ENCODE measurements around the gene ZNF235. TPM values are rescaled to one million over a fixed set of nuclear protein-coding genes. Genes with fewer than 3 reads are reported as not detected.

The ZNF235 gene
- total RNA-seq, 6 donors from 2014 or later: 3.0 to 16.8 (median 8.3) TPM

- no peak for TF ChIP-seq EP300 (IDR thresholded peaks at IDR 0.05)
- no peak for TF ChIP-seq POLR2A (IDR thresholded peaks at IDR 0.05)
- TF ChIP-seq CTCF (IDR thresholded peaks at IDR 0.05): no peak
- TF ChIP-seq POLR2AphosphoS5 (IDR thresholded peaks at IDR 0.05): no peak
- Histone ChIP-seq H3K9me3 (peaks cover 37 to 89% (median 78%) of the 10 kb centered on the region in 4 donors), H3K4me1 (no peaks in the 10 kb centered on the region), H3K27me3 (no peaks in the 10 kb centered on the region), H3K4me3 (no peak overlapping the region), H3K27ac (no peak overlapping the region), H3K36me3 (peaks cover 31 to 96% (median 78%) of the 10 kb centered on the region in 4 donors)
- 97 to 100% methylated on average over 1 of the region's 1 CpG for WGBS, 2 donors
- ATAC-seq (ENCODE audit: low FRiP score in 2 of 2): no peak
- no peak for DNase-seq
These were observed 27.3 kb upstream of the ZNF235 start for GRCh38 chr19:44332145-44332544.

DNA sequence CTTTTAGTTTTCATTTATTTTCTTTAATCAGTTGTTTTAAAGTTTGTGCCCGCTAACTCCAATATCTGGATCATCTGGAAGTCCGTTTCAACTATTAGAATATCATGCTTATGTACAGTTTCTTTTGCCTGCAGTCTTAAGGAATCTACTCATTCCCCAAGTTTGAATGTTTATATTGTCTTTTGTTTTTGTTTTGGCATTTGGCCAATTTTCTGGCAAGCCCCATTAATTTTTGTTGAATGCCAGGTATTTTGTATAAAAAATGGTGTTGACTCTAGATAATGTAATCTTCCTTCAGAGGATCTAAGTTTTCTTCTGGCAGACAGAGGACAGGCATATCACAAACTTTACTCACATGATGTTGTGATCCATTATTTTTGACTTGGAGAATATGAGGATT, 11.1 kb upstream of the ZNF235 start:
- TF ChIP-seq POLR2AphosphoS5 (IDR thresholded peaks at IDR 0.05) (no peak), EP300 (IDR thresholded peaks at IDR 0.05) (no peak), POLR2A (IDR thresholded peaks at IDR 0.05) (no peak)
- Histone ChIP-seq H3K4me1 (no peaks in the 10 kb centered on the region), H3K27ac (no peak overlapping the region), H3K27me3 (no peaks in the 10 kb centered on the region), H3K4me3 (no peak overlapping the region), H3K36me3 (no peaks in the 10 kb centered on the region), H3K9me3 (peaks cover 40 to 76% (median 69%) of the 10 kb centered on the region in 4 donors)
- DNase-seq: no peak
- 62 to 82% methylated on average over 2 of the region's 2 CpGs for WGBS, 2 donors
- ATAC-seq (ENCODE audit: low FRiP score in 2 of 2): no peak

DNA sequence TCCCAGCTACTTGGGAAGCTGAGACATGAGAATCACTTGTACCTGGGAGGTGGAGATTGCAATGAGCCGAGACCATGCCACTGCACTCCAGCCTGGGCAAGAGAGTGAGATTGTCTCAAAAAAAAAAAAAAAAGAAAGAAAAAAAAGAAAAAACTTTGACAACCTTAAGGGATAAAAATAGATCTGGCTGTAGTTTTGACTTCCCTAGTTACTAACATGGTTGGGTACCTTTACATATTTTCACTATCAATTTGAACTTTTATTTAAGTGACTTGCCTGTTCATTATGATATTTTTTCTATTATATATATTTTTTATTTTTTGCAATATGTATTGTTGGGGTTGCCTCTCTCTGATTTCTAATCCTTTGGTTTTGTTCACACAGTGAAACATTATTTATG, 8.4 kb upstream of the ZNF235 start:
- WGBS, 2 donors: 88 to 100% methylated on average over 1 of the region's 1 CpG

DNA sequence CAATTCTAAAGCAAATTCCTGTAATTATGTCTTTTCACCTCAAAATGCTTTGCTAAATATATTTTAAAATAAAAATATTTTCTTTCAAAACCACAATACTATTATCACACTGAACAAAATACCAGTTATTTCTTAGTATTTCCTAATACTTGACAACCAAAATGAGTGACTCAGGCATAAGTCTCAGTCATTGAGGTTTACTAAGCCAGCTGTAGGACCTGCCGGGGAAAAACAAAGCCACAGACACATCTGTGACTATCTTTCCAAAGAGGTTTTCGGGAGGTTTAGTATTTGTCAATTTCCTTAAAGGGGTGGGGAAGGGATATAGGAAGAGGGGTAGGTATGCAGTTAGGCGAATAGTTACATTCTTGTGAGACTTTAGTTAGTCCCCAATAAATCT, 3.2 kb upstream of the ZNF235 start:
- no peak overlapping the region for H3K27ac ChIP-seq
- no peaks in the 10 kb centered on the region for H3K27me3 ChIP-seq
- no peak for TF ChIP-seq POLR2A (IDR thresholded peaks at IDR 0.05)
- TF ChIP-seq EP300 (IDR thresholded peaks at IDR 0.05): no peak
- TF ChIP-seq POLR2AphosphoS5 (IDR thresholded peaks at IDR 0.05): no peak
- TF ChIP-seq CTCF (IDR thresholded peaks at IDR 0.05): no peak
- H3K4me3 ChIP-seq: no peak overlapping the region
- DNase-seq (no peak), ATAC-seq (ENCODE audit: low FRiP score in 2 of 2) (no peak)
- H3K4me1 ChIP-seq: peaks cover 8 to 13% (median 11%) of the 10 kb centered on the region in 4 donors
- no peaks in the 10 kb centered on the region for H3K36me3 ChIP-seq
- WGBS, 2 donors: 83 to 85% methylated on average over 3 of the region's 3 CpGs
- peaks cover 6 to 53% (median 25%) of the 10 kb centered on the region in 4 donors for H3K9me3 ChIP-seq

More for the DNA sequence above, 8.4 kb upstream of the ZNF235 start:
- Histone ChIP-seq H3K4me1 (no peaks in the 10 kb centered on the region), H3K27ac (no peak overlapping the region), H3K27me3 (no peaks in the 10 kb centered on the region), H3K9me3 (peaks cover 21 to 75% (median 59%) of the 10 kb centered on the region in 4 donors), H3K4me3 (no peak overlapping the region), H3K36me3 (no peaks in the 10 kb centered on the region)
- ATAC-seq (ENCODE audit: low FRiP score in 2 of 2) (no peak), DNase-seq (no peak)
- TF ChIP-seq POLR2A (IDR thresholded peaks at IDR 0.05): no peak
- TF ChIP-seq EP300 (IDR thresholded peaks at IDR 0.05): no peak
- TF ChIP-seq CTCF (IDR thresholded peaks at IDR 0.05): no peak

GRCh38 chr19:44306283-44306682, 1.5 kb upstream of the ZNF235 start:
- WGBS, 2 donors: 86 to 91% methylated on average over 15 of the region's 15 CpGs
- H3K9me3 ChIP-seq: peaks cover 6 to 44% (median 20%) of the 10 kb centered on the region in 4 donors
- H3K27me3 ChIP-seq: no peaks in the 10 kb centered on the region
- ATAC-seq (ENCODE audit: low FRiP score in 2 of 2) (no peak), DNase-seq (peak in 1 of 2 donors; percentile 32)
- H3K4me1 ChIP-seq: peaks cover 8 to 13% (median 11%) of the 10 kb centered on the region in 4 donors
- TF ChIP-seq CTCF (IDR thresholded peaks at IDR 0.05) (no peak), POLR2AphosphoS5 (IDR thresholded peaks at IDR 0.05) (no peak)
- H3K4me3 ChIP-seq: no peak overlapping the region
- H3K36me3 ChIP-seq: peaks cover 0 to 13% (median 6%) of the 10 kb centered on the region in 4 donors
- no peak overlapping the region for H3K27ac ChIP-seq

Data from upper lobe of left lung (tissue), 6 donors.